ENCODE results near the gene KLF15.
A peak's percentile ranks its signal among the peaks of the same experiment; 100 is the strongest.

The KLF15 gene

DNA sequence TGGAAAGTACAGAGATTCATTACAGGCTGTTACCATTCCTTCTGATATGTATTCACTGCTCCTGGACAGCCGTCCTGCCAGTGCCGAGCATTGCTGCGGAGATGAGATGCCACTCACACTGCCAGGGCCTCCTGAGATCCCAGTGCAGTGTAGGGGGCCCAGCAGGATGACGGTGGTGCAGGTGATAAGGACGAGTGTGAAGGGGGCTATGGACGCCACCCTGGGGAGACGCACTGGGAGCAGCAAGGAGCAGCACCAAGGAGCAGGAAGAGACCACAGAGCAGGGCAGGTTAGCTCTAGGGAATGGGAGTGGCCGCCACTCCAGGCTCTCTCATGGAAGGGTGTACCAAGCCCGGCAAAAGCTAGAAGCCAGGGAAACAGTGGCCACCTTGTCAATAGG lies 4.0 kb upstream of the KLF15 start:
- no peak overlapping the region for H3K4me3 ChIP-seq (ENCODE audit: low read depth, low read length)
- TF ChIP-seq, protein P1, sequence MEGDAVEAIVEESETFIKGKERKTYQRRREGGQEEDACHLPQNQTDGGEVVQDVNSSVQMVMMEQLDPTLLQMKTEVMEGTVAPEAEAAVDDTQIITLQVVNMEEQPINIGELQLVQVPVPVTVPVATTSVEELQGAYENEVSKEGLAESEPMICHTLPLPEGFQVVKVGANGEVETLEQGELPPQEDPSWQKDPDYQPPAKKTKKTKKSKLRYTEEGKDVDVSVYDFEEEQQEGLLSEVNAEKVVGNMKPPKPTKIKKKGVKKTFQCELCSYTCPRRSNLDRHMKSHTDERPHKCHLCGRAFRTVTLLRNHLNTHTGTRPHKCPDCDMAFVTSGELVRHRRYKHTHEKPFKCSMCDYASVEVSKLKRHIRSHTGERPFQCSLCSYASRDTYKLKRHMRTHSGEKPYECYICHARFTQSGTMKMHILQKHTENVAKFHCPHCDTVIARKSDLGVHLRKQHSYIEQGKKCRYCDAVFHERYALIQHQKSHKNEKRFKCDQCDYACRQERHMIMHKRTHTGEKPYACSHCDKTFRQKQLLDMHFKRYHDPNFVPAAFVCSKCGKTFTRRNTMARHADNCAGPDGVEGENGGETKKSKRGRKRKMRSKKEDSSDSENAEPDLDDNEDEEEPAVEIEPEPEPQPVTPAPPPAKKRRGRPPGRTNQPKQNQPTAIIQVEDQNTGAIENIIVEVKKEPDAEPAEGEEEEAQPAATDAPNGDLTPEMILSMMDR (IDR thresholded peaks at IDR 0.05; ENCODE audit: borderline replicate concordance, insufficient read depth, low read depth, low read length): no peak

DNA sequence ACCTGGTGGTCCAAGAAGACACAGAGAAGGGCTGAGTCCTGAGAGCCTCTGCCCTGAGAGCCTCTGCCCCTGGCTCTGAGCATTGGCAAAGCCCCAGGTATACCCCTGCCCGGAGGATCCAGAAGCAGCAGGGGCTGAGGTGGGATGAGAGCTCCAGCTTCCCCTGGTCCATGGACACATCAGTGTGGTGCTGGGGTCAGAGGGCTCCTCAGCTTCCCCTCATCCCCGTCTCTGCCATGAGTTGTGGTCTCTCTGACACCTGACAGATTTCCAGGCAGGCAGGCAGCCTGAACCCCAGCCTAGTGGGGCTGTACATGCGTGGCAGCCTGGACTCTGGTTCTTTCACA lies 3.5 kb upstream of the KLF15 start:
- TF ChIP-seq, protein P1 (IDR thresholded peaks at IDR 0.05; ENCODE audit: borderline replicate concordance, insufficient read depth, low read depth, low read length): no peak
- H3K4me3 ChIP-seq (ENCODE audit: low read depth, low read length): no peak overlapping the region

DNA sequence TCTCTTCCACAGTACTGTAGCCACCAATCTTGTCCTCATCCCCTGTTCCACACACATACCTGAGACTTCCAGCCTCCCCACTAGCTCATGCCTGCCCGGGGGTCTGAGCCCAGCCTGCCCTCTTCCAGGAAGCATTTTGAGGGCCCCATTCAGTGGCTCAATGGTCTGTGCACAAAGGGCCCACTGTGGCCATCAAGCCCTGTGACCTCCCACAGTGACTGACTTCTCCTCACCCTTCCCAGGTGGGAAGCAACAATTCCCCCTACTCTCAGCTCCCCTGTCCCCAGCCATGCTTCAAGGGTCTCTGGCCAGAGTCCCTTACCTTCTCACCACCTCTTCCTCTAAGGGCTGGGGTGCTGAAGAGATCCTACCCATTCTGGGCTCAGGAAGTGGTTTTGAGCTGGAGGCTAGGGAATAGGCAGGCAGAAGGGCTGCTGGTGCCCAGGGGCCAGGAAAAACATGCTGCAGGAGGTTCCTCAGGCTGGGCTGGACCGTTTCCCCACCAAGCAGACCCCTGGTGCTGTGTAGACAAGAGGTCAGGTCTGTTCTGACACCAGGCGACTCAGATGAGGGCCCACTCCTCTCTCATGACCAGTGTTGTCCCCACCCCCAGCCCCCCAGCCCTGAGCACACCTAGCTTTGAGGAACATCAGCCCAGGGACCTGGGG lies 3.0 kb upstream of the KLF15 start:
- TF ChIP-seq, protein P1 (IDR thresholded peaks at IDR 0.05; ENCODE audit: borderline replicate concordance, insufficient read depth, low read depth, low read length): no peak
- no peak overlapping the region for H3K4me3 ChIP-seq (ENCODE audit: low read depth, low read length)

DNA sequence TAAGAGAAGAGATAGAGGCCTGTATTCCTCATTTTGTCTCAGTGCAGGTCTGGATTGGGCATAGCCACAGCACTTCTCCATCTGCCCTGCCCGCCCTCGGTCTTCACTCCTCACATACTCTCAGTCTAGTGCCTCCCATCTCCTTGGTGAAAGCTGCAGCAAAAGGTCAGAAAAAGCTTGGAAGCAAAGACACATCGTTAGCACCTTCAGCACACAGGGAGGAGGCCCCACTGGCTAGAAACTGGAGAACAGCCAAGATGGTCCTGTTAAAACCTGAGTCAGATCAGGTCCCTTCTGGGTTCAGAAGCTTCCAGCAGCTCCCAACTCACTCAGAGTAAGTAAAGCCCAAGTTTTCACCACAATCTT lies 1.6 kb upstream of the KLF15 start:
- TF ChIP-seq, protein P1 (IDR thresholded peaks at IDR 0.05; ENCODE audit: borderline replicate concordance, insufficient read depth, low read depth, low read length): no peak
- H3K4me3 ChIP-seq (ENCODE audit: low read depth, low read length): no peak overlapping the region

DNA sequence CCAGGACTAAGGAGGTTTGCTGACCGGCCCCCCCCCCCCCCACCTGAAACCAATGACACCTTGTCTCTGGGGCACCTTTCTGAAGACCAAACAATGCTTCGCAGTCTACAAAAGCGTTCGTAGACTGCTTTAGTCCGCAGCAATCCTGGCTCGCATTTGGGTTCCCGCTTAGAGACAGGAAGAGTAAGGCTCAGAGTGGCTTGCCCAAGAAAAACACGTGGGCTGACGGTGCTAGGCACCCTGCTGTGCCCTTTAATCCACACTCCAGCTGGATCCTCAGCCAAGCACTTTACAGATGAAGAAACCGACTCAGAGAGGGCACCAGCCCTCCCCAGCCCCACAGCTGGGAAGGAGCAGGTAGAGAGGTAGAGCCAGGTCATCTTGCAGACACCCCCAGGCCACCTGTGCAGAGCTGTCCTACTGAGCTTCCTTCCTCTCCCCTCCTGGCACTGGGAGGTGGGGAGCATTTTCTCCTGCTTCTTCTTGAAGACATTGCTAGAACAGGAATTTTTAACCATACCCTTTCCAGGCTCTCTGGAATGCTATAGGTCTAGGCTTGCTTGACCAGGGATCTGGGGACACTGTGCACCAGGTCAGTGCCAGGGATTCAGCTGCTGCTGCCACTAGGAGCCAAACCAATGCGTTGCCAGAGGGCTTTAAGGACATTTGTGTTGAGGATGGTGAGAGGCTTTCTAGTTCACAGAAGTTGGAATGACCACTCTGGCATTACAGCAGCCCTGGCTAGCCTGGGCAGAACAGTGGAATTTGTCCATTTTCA lies 1.0 kb upstream of the KLF15 start:
- TF ChIP-seq, protein P1 (IDR thresholded peaks at IDR 0.05; ENCODE audit: borderline replicate concordance, insufficient read depth, low read depth, low read length): no peak
- H3K4me3 ChIP-seq (ENCODE audit: low read depth, low read length): no peak overlapping the region

DNA sequence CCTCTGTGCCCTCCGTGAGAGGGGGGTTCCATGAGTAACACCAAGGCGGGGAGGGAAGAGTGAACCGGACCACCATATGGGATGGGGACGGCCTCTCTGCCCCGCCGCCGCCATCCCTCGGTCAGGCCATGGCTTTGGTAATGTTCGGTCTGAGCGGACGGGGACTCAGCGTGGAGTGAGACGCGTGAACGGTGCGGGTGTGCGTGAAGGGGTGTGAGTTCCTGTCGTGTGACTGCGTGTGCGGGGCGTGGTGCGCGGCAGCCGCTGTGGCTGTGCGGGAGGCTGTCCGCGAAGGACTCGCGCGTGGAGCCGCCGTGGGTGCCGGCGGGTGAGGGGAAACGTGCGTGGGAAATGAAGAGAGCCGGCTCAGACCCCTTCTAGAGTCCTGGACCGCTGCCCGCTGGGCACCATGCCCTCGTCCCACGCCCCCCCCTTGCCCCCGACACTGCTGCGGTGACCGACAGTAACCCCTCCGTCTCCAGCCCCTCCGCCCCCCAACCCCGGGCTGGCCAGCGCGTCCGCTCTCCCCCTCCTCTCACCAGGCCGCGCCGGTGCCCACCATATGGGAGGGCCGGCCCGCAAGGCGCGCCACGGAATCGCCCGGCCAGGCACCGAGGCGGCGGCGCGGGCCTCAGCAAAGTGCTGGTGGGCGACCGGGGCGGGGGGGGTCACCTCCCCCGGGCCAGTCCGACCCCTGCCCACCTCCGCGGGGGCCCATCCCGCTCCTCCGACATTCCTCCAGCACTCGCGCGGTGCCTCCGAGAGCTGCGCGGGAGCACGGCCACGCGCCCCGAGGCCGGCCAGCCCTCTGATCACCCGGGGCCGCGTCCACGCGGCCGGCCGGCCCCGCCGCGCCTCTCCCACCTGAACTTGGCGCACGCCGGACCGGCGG lies 589 bp downstream of the KLF15 start:
- H3K4me3 ChIP-seq (ENCODE audit: low read depth, low read length): peak overlapping the region; percentile 16
- TF ChIP-seq, protein P1 (IDR thresholded peaks at IDR 0.05; ENCODE audit: borderline replicate concordance, insufficient read depth, low read depth, low read length): no peak

Data from GM12875 (cell line).